HG02798 (cell line): ENCODE measurements around the gene S100A12.
A peak's percentile ranks its signal among the peaks of the same experiment; 100 is the strongest.
"Not testable (repeated sequence)": the region's sequence is repeated elsewhere in the genome, so short reads cannot be mapped to it uniquely, and the experiment has no call there.

Experiments
- ATAC-seq: cut with Tn5 transposase; IDR thresholded peaks from one replicate; pipeline ENCODE4 v1.9.1; 2021; ENCODE audit warnings: mild to moderate bottlenecking; ENCODE audit not compliant: unreplicated experiment, poor library complexity

S100A12 gene

DNA sequence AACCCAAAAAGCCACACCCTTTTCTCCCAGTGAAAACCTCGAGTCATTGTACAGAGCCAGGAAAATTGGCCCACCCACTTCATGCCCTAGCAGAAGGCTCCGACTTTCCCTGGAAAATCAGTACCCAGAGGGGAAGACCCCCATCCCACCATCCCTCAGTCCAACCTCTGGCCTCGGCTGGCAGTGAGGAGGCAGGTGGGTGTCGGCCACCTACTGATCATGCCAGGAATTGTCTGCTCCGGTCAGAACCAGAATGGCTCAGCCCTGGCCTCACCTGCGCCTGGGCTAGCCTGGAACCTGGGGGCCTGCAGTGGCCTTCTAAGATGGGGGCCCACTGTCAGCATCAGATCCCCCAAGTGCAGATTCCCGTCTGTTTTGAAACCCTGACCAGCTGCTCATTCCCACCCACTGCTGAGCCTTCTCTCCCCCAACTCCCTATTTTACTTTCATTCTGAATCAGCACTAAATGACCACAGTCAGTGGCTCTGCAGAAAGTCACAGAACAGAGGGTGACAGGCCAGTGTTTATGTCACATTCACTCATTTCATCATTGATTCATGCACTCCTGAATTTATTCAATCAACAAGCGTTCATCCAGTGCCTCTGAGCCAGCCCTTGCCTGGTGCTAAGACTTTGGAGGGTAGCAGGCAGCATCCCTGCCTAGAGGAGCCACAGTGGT is 20.8 kb downstream of the S100A12 start:
- no peak for ATAC-seq

DNA sequence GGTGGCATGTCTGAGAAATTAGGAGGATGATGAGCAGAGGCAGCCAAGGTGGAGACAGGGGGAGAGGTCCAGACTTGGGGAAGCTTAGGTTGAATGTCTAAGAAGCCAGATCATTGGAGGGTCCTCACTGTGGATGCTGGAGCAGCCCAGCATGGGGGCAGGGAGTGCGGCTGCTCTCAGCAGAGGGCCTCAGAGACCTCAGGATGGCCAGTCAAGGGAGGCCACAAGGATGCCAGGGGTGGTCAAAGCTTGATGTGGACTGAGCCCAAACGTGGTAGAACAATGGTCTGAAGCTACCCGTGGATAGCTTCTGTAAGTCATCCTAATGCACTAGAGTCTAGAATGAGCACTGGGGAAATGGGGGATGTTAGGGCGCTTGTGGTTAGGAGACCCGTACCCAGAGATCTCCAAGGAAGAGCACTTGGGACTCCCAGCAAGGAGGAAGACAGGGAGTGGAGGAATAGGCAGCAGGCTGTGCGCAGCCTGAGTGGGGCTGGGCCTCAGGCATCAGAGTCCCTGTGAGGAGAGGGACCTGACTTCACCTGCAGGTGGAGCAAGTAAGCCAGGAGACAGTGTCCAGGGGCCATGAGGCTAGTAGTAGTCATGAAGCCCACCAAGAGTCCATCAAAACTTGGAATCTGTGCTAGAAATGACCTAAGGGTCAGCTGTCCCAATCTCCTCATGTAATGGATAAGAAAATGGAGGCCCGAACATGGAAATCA is 22.0 kb downstream of the S100A12 start:
- ATAC-seq, result no peak

DNA sequence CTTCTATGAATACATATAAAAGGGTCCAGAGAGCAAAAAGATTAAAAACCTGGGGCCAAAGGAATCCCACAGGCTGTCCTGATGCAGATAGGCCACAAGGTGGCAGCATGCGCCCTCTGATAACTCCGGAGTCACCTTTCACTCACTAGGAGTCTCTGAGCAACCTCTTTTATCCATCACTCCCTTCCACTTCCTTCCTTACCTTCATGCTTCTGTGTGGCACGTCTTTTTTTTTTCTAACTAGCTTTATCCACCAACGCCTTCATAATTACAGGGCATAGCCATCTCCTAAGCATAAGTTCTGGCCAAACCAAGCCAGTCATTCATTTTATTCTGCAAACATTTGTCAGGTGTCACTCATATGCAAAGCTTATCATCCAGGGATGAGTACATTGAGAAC is 22.9 kb downstream of the S100A12 start:
- ATAC-seq, result peak; percentile 38

DNA sequence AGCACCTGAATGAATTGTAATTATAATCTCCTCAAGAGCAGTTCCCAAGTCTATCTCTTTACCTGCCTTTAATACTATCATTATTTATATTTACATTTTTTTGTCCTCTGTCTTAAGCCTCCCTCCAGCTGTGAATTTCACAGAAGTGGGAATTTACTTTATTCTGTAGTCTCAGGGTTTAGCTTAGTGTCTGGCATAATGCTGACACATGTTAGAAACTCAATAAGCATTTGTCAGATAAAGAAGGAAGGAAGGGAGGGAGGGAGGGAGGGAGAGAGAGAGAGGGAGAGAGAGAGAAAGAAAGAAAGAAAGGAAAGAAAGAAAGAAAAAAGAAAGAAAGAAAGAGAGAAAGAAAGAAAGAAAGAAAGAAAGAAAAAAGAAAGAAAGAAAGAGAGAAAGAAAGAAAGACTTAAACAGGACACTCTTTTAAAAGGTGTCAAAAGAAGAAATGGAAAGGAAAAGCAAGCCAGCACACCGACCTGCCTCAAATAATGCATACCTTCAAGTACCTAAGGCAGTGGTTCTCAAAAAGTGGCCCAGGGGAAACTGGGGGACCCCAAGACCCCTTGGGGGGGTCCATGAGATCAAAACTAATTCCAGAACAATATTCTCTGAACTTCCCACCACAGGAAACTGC is 25.0 kb downstream of the S100A12 start:
- ATAC-seq, result no peak

DNA sequence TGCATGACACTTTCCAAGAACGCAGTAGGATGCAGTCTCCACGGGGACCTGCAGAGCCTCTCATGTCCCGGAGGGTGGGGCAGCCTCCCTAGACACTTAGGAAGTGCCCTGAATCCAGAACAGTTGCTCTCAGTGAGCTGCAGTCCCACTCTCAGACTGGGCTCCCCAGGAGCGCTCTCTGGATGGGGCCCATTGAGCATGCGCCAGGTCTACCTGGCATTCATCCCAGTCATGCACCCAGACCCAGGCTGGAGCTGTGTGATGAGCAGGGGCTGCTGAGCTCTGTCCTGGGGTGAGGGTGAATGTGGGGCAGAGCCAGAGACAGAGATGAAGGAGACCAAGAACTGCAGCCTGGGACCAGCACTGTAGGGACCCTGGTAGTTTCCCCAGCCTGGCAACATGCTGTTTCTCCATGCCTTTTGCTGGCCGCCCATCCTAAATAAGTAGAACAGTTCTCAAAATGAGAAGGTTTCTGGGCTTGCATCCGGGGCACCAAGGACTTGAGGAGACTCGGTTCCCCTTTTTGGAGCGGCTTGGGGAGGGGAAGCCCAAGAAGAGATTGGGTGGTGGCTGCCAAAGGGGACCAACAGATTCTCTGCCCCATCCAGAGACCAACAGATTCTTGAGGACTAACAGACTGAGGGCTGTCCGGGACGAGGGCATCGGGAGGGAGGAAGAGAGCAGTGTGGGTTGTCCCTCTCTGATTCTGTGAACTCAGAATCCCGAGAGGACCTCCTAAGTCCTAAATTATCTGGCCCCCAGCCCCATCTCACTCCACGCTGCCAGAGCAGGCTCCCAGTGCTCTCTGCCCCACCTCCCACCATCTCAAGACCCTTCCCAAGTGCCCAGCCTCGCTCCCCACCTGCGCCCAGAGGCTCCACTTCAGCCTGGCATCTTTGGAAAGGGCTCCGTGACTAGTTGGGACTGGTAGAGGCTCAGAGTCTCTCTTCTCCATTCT is 25.8 kb downstream of the S100A12 start:
- no peak for ATAC-seq

DNA sequence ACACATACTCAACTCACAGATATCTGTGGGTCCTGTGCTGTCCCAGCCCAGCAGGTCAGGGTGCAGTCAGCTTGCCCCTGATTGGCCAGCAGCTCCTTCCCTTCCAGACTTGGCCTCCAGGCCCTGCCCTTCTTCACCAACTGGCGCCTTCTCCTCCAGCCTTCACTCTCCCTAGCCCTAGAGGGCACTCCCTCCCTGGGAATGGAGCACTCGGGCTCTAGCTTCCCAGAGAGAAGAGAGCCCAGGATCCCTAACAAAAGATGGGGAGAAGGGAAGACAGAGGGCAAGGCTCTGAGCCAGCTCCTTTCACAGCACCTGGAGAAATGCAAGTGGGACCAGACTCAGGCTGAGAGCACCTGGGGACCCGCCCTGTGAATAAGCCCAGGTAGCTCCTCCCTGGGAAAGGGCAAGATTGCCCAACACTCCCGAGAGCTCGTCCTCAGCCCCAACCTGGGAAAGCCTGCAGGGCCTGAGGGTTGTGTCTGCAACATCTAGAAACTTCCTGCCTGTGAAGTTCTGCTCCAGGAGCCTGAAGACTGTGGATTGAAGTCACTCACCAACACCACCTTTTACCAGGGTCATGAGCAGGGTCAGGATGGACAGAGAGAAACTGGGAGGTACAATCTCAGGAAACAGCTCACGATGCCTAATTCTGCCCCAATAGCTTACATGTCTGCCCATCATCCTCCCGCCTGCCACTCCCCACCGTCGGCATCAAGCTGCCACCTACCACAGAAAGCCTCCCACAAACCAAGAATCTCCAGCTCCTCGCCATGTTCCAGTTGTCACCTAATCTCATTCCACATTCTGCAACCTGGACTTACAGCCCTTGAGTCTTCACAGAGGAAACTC is 26.7 kb downstream of the S100A12 start, which contains the start of gene PGLYRP4:
Gene PGLYRP4 (minus strand): TSS at position 331 of the 852 bp plus-strand sequence. CDS start 909 bp downstream, outside the sequence.
- no peak for ATAC-seq

DNA sequence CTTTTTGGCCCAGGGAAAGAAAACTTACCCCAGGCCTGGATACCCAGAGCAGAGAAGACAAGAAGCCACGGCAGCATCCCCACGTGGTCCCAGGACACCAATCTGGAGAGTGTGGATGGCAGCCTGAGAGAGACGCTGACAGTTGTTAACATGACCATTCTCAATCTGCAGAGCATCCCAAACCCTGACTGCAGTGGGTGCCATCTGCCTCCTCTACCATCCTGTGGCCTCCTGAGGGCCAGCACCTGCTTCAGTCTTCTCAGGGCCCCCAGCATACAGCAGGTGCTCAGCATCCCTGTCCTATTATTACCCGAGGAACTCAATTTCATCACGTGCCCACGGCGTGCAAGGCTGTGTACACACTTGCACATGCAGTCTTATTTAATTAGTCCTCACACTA is 27.6 kb downstream of the S100A12 start:
- ATAC-seq, result no peak

DNA sequence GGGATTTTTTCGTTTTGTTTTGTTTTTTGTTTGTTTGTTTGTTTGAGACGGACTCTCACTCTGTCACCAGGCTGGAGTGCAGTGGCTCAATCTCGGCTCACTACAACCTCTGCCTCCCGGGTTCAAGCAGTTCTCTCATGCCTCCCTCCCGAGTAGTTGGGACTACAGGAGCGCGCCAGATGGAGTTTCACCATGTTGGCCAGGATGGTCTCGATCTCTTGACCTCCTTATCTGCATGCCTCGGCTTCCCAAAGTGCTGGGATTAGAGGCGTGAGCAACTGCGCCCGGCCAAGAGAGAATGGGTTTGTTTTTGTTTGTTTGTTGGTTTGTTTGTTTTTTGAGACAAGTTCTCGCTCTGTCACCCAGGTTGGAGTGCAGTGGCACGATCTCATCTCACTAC is 28.4 kb downstream of the S100A12 start:
- ATAC-seq, result not testable (repeated sequence)

DNA sequence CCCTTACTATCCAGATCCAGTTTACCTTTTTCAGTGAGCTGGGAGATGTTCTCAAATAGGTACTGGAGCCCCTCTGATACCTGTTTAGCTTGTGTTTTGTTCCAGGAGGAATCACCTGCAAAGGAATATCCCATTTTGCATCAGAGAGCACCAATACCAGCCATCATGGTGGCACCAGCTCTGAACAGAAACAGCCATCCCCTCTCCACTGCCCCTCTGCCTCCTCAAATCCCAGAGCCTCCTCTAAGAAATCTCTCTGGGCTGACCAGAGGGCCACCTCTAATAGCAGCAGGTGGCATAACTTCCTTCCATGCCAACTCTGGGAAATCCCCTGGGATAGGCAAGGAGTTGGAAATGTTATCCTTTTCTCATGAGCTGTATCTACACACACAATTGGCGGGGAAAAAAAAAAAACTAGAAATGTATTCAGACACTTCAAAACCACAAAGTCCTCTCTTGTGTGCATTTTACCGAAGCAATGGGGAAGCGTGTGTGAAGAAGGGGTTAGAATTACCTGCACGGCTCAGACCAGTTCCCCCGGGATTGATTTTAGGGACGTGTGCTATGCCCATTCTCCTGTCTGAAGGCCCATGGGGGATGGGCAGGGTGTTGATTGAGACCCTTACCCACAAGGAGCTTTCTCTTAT is 29.2 kb downstream of the S100A12 start:
- no peak for ATAC-seq

DNA sequence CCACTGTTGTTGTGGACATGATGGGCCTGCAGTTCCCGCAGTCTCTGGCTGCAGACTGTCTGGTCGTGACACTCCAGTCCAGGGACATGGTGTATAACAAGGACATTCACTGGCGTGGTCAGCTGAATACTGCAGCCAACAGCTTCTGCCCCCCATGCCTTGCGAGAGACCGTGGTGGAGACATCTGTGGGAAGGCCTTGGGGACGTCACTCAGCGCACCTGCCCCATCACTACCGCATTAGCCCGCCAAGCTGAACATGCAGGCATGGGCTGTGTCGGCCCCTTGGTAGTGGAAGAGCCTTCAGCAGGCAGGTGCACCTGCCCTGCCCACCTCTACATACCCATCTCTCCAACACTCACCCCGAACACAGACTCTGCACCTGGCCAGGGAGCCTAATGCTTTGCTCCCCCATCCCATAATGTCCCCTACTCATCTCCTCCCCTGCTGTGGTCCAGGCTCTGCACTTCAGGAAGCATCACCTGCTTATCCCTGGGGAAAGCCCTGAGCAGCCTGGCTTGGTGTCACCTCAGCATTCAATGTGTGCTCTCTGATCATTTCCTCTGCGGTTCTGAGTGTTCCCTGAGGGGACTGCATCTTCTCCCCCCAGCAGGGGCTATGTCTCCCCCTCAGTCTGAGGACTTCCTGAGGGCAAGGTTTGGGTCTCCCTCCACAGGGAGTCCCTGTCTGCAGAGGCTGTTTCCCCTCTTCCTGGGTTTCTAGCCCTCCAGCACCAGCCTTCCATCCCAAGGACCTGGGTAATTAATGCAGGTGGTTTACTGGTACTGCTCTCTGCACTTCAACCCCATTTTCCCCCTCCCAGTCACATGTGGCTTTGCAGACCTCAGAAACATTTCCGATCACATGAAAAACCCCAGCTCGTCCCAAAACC is 30.0 kb downstream of the S100A12 start:
- ATAC-seq, result no peak

DNA sequence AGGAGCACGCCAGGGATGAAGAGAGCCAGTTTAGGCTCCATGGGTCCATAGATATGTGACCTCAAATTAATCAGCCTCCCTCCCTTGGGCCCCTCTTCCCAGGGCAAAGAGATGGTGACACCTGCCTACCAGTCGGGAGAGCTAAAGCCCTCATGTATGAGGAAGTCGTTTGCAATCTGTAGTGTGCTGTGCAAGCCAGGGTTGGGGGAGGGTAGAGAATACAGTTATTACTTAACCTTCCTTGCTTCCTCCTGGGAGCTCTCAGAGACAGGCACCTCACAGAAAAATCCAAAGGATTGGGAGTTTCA is 30.7 kb downstream of the S100A12 start:
- no peak for ATAC-seq

DNA sequence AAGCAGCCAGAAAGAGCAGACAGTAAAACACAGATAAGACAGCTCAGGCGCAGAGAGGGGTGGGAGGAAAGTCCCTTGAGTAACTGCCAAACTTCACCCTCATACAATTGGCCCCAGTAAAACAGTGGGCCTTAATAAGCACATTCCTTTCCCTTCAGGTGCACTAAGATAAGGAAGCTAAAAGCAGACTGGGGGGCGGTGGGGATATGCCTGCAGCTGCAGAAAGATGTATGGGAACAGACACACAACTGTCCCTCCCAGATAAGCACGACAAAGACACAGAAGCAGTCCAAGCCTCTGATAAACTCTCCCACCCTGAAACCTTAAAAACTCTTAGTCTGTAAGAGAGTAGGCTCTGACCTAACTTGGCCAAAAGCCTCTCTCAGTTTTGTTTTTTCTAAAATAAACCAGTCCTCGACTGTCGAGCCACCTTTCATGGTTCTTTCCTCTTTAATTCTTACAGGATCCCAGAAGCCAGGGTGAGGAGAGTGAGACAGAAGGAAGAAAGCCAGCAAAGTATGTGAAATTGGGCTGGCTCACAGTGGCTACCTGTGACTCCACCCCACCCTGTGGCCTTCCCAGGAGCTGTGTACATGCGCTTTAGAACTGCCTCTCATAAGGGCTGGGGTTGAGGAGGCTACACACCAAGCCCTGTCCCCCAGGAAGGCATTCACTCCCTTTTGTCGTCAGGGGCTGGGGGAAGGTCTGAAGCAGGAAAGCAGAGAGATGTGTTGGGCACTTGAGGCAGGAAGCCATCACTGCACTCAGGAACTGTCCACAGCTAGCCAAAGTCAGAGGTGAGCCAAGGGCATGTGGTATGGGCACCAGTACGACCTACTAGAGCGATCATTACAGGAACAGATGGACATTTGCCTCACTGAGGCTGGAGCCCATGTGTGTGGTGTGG is 31.4 kb downstream of the S100A12 start:
- no peak for ATAC-seq

DNA sequence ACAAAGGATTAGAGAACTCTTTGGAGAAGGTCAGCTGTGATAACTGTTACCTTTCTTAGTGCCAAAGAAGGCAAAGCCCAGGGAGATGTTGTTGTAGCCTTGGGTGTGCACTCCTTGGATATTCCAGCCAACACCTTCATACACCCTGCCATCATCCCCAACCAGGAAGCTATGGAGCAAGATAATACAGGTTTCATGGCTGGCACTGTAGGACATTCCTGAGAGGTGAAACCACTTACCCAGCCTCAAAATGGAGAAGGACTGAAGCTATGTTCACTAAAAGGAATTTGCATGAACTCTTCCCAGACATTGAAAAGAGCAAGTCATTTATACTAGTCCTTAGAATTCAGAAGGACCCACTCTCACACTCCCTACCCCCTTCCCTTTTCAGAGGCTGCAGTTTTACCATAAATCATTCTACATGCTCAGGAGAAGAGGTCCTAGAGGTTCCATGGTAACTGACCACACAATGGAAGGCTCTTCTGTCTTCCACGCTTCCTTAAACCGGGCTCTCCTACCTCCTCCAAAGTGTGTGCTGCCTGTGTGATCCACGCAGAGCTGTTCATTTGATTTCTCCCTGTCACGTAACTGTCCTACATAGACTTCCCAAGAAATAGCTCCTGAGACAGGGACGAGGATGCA is 32.3 kb downstream of the S100A12 start:
- no peak for ATAC-seq

DNA sequence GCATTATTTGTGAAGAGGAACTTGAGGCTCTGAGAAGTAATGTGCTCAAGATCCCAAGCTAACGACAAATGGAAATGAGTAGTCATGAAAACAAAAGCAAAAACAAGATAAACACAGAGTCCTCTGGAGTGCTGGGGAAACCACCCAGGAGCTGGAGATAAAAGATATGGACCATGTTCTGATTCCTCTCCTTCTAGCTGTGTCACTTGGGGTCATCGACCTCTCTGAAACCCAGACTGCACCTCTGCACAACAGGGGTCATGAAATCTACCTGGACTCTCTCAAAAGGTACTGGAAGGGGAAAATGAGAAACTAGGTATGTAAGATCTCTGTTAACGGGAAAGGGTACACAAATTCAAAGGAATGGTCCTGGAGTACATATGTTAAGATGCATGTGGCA is 33.2 kb downstream of the S100A12 start:
- no peak for ATAC-seq

DNA sequence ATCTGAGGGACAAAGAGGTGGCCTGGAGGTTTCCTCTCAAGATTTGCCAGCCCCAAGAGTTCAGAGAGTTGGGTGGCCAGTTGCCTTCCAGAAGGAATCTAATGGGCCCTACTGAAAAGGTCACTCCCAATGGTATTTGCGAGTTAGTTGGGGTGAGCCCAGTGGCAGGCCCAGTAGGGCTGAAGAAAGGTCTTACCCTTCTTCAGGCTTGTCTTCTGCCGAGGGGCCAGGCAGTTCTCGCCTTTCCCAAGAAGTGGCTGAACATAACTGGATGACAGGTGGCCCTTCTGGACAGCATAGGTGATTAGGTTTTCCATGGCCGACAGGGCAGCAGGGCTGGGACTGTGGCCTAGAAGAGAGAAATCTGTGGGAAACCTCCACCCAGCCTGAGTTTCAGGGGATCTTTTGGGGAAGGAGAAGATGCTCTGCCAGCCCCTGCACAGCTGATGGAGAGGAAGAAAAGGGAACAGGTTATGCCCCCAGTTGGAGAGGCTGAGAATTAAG is 33.9 kb downstream of the S100A12 start:
- no peak for ATAC-seq

DNA sequence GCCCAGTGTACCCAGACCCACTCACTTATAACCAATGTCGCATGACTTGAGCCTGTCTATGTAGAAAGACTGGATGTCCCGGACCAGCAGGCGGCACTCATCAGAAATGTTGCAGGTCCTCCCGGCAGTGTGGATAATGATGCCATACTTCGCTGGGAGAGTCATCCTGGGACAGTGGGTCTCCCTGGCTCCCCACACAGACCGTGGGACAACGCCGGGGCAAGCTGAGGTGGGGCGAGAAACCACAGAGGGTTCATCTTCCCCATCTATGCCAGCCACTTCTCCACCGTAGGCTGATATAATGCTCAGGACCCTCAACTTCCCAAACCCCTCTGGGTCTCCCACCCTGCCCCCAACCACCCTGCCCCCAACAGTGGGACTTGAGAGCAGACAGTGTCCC is 35.1 kb downstream of the S100A12 start:
- no peak for ATAC-seq

DNA sequence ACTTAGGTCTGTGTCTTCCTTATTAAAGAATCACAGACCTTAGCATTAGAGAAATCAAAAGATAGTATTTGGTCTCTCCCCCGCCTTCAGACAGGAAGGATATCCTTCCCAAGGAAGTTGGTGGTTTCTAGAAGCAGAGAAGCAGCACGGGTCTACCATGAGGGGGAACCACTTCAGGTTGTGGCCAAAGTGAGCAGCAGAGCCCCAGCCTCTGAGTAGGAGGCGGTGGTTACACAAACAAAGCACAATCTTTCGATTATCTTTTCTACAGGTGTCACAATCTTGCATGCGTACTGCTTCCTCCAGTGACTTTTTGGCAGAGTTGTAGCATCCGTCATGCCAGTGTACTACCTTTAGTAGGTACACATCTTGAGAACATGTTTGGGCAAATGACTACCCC is 35.6 kb downstream of the S100A12 start:
- ATAC-seq, result no peak
